ENCODE data around the gene AK6.

DNA sequence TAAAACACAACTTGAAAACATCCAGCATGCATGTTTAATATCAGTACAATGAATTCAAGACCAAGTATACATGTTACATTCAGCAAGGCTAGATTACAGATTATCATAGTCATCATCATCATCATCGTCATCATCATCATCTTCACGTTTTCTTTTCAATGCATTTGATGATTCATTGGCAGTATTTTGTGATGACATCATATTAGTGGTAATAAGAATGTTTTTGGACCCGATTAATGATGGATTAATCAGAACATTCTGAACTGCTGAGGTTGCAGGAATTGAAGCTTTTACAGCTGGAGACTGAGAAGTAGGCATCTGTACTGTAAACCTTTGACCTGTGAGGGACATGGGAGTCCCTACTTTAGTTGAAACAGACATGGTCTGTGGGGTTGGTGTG lies 4.5 kb downstream of the AK6 start:
- TF ChIP-seq POLR2A (IDR thresholded peaks at IDR 0.05; ENCODE audit: extremely low read depth, insufficient read length), result no peak
- TF ChIP-seq, protein P1, sequence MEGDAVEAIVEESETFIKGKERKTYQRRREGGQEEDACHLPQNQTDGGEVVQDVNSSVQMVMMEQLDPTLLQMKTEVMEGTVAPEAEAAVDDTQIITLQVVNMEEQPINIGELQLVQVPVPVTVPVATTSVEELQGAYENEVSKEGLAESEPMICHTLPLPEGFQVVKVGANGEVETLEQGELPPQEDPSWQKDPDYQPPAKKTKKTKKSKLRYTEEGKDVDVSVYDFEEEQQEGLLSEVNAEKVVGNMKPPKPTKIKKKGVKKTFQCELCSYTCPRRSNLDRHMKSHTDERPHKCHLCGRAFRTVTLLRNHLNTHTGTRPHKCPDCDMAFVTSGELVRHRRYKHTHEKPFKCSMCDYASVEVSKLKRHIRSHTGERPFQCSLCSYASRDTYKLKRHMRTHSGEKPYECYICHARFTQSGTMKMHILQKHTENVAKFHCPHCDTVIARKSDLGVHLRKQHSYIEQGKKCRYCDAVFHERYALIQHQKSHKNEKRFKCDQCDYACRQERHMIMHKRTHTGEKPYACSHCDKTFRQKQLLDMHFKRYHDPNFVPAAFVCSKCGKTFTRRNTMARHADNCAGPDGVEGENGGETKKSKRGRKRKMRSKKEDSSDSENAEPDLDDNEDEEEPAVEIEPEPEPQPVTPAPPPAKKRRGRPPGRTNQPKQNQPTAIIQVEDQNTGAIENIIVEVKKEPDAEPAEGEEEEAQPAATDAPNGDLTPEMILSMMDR (IDR thresholded peaks at IDR 0.05; ENCODE audit: low read depth, low read length), result no peak

All from NB4 (cell line).